ENCODE data around the gene MON1A. TPM values are rescaled to one million over a fixed set of nuclear protein-coding genes. Genes with fewer than 3 reads are reported as not detected.

MON1A gene
- total RNA-seq, 2 donors from 2014 or later: 8.4 to 9.4 TPM

GRCh38 chr3:49879721-49880120 is 49.9 kb downstream of the MON1A start:
- Histone ChIP-seq H3K27me3 (no peaks in the 10 kb centered on the region), H3K36me3 (no peaks in the 10 kb centered on the region), H3K4me1 (peaks cover 0 to 26% of the 10 kb centered on the region in 2 donors), H3K27ac (no peak overlapping the region), H3K9me3 (no peaks in the 10 kb centered on the region), H3K4me3 (no peak overlapping the region)
- TF ChIP-seq, protein P1, sequence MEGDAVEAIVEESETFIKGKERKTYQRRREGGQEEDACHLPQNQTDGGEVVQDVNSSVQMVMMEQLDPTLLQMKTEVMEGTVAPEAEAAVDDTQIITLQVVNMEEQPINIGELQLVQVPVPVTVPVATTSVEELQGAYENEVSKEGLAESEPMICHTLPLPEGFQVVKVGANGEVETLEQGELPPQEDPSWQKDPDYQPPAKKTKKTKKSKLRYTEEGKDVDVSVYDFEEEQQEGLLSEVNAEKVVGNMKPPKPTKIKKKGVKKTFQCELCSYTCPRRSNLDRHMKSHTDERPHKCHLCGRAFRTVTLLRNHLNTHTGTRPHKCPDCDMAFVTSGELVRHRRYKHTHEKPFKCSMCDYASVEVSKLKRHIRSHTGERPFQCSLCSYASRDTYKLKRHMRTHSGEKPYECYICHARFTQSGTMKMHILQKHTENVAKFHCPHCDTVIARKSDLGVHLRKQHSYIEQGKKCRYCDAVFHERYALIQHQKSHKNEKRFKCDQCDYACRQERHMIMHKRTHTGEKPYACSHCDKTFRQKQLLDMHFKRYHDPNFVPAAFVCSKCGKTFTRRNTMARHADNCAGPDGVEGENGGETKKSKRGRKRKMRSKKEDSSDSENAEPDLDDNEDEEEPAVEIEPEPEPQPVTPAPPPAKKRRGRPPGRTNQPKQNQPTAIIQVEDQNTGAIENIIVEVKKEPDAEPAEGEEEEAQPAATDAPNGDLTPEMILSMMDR (IDR thresholded peaks at IDR 0.05): no peak
- no peak for DNase-seq (ENCODE audit: low spot score)

- H3K36me3 ChIP-seq: no peaks in the 10 kb centered on the region
- H3K27ac ChIP-seq: no peak overlapping the region
- TF ChIP-seq, protein P1 (IDR thresholded peaks at IDR 0.05): no peak
- DNase-seq (ENCODE audit: low spot score): no peak
- H3K4me1 ChIP-seq: peaks cover 0 to 26% of the 10 kb centered on the region in 2 donors
- H3K27me3 ChIP-seq: no peaks in the 10 kb centered on the region
- H3K9me3 ChIP-seq: no peaks in the 10 kb centered on the region
- no peak overlapping the region for H3K4me3 ChIP-seq
Measured at GRCh38 chr3:49878686-49879085, 50.9 kb downstream of the MON1A start.

DNA sequence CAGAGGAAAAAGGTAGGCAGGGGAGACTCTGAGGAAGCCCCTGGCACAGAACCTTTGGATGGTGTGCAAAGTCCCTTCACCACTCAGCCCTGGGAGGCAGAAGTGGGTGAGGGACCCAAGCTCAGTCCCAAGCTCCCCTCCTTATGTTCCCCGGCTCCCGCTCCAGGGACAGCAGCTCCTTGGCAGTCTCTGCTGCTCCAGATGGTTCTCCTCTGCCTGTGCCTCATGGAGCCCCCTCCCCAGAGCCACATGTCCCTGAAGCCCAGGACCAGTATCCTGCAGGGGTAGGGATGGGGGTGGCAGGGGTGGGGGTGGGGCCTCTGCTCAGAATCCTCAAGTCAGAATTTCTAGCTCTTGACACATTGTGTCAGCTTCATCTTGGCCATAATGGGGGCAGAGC is 51.9 kb downstream of the MON1A start:
- H3K4me1 ChIP-seq: peaks cover 0 to 23% of the 10 kb centered on the region in 2 donors
- no peak overlapping the region for H3K27ac ChIP-seq
- no peaks in the 10 kb centered on the region for H3K9me3 ChIP-seq
- H3K27me3 ChIP-seq: no peaks in the 10 kb centered on the region
- TF ChIP-seq, protein P1 (IDR thresholded peaks at IDR 0.05): no peak
- no peaks in the 10 kb centered on the region for H3K36me3 ChIP-seq
- H3K4me3 ChIP-seq: no peak overlapping the region
- DNase-seq (ENCODE audit: low spot score): no peak

- Histone ChIP-seq H3K27ac (no peak overlapping the region), H3K27me3 (no peaks in the 10 kb centered on the region), H3K36me3 (no peaks in the 10 kb centered on the region), H3K4me3 (no peak overlapping the region), H3K4me1 (peaks cover 0 to 12% of the 10 kb centered on the region in 2 donors), H3K9me3 (no peaks in the 10 kb centered on the region)
- TF ChIP-seq, protein P1 (IDR thresholded peaks at IDR 0.05): no peak
- DNase-seq (ENCODE audit: low spot score): no peak
Measured at GRCh38 chr3:49876567-49876966, 53.0 kb downstream of the MON1A start.

DNA sequence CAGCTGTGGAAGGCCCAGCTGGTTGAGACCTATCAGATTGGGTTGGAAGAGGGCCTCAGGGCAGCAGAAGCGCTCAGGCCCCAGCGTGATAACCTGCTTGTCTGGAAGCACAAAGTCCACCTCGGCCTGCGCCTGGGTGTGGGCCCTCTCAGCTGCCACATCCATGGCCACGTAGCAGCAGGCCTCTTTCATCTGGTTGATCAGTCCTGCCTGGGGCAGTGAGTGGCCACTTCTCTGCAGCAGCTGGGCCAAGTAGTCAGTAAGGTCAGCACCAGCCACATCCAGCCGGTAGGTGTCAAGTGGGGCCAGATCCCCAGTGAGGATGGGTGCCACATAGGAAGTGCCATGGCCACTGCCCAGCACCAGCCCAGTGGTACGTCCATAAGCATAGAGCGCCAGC is 56.0 kb downstream of the MON1A start:
- H3K4me1 ChIP-seq: peaks cover 0 to 14% of the 10 kb centered on the region in 2 donors
- TF ChIP-seq, protein P1 (IDR thresholded peaks at IDR 0.05): no peak
- H3K9me3 ChIP-seq: no peaks in the 10 kb centered on the region
- no peak for DNase-seq (ENCODE audit: low spot score)
- no peak overlapping the region for H3K4me3 ChIP-seq
- H3K27ac ChIP-seq: no peak overlapping the region
- H3K27me3 ChIP-seq: peaks cover 4 to 18% of the 10 kb centered on the region in 2 donors
- H3K36me3 ChIP-seq: no peaks in the 10 kb centered on the region

DNA sequence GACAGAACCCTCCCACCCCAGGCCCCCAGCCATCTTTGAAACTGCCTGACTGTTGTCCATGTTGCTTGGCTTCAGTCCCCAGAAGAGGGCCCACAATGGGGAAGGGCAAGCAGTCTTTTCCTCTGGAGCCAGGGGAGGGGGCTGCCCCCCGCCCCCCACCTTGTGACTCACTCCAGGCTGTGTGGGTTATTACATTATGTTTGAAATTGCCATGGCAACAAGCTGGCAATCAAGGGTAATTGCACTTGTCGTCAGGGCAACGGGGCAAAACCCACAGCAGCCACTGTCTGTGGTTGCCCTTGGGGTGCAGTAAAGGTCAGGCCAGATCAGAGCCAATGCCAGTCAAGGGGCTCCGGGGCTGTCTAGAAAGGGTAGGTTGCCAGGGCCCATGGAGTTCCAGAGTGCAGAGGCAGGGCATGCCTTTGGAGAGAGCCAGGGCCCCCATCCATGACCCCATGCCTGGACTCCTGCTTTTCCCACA is 56.8 kb downstream of the MON1A start:
- Histone ChIP-seq H3K27me3 (peaks cover 9 to 19% of the 10 kb centered on the region in 2 donors), H3K4me3 (no peak overlapping the region), H3K4me1 (peaks cover 0 to 14% of the 10 kb centered on the region in 2 donors), H3K9me3 (no peaks in the 10 kb centered on the region), H3K36me3 (no peaks in the 10 kb centered on the region), H3K27ac (no peak overlapping the region)
- no peak for DNase-seq (ENCODE audit: low spot score)
- TF ChIP-seq, protein P1 (IDR thresholded peaks at IDR 0.05): no peak

Data from right atrium auricular region (tissue), 2 donors.